HG03175 (cell line): ENCODE measurements around the gene TYRP1.
"Not testable (repeated sequence)": the region's sequence is repeated elsewhere in the genome, so short reads cannot be mapped to it uniquely, and the experiment has no call there.

Experiments used
- ATAC-seq: cut with Tn5 transposase; IDR thresholded peaks from one replicate; pipeline ENCODE4 v1.9.1; 2021; ENCODE audit warnings: mild to moderate bottlenecking, moderate library complexity; ENCODE audit not compliant: unreplicated experiment

Gene TYRP1, protein sequence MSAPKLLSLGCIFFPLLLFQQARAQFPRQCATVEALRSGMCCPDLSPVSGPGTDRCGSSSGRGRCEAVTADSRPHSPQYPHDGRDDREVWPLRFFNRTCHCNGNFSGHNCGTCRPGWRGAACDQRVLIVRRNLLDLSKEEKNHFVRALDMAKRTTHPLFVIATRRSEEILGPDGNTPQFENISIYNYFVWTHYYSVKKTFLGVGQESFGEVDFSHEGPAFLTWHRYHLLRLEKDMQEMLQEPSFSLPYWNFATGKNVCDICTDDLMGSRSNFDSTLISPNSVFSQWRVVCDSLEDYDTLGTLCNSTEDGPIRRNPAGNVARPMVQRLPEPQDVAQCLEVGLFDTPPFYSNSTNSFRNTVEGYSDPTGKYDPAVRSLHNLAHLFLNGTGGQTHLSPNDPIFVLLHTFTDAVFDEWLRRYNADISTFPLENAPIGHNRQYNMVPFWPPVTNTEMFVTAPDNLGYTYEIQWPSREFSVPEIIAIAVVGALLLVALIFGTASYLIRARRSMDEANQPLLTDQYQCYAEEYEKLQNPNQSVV

DNA sequence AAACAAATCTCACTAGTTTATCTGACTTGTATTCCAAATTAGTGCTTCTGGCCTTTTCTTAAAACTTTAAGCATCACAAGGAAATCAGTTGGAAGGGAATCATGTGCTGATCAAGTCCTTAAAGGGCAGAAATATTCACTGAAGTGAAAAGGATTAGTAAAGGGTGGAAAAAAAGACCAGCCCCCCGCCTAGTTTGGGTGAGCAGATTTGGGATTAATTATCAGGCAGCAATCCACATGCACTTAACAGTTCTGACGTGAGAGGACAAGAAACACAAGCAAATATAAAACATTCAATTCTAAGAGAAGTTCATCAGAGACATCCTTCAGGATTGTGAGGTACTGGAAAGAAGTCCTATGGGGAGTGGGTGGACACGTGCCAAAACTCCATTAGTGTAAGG is at the start of gene TYRP1:
Gene TYRP1 (plus strand): TSS at position 245 of the 400 bp plus-strand sequence. CDS start 612 bp downstream, outside the sequence.
- no peak for ATAC-seq

DNA sequence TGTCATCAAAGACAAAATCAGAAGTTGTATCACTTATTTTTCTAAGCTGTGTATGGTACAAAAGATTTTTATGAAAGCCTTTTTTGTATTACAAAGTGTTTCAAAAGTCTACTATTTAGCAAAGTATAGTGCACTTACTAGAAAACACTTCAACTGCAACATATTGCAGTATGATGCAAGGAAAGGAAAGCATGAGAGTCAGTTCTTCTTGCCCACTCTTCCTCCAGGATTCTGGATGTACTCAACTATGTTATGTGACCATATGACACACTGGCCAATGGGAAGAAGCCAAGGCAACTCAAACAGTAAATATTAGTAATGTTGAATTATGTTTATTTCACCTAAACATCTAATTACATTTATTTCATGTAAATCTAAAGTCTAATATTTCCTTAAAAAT is 49.5 kb upstream of the TYRP1 start:
- ATAC-seq: no peak

DNA sequence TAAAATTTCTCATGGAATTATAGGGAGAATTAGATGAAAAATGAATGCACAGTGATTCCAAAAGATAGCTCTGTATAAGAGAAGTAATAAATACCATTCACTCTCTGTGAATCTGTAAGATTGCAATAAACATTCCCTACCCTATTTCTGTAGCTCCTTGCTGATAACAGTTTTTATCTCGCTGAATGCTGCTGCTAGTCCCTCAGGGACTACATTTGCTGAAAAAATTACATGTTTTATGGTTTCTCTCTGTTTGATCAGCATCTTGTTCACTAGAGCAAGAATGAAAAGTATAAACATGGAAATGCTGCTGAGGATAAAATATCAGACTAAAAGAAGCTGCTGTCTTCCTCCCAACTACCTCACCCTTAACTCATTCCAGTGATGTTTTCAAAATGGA is 44.3 kb upstream of the TYRP1 start:
- no peak for ATAC-seq

DNA sequence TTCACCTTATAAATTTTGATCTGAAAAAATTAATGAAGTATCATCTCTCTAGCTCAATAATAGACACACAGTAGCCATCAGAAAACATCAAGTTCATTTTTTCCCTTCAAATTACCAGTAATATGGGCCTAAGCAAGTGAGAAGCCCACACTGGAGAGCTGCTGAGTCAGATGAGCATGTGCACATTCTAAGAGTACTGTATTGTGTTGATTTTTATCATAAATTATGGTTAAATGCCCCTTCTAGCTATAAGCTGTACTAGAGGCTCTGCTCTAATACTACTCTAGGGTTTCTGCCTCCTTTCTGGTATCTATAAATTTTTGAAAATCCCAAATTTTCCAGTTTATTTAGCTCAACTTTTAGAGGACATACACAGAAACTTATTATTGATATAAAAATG is 42.1 kb upstream of the TYRP1 start:
- no peak for ATAC-seq

DNA sequence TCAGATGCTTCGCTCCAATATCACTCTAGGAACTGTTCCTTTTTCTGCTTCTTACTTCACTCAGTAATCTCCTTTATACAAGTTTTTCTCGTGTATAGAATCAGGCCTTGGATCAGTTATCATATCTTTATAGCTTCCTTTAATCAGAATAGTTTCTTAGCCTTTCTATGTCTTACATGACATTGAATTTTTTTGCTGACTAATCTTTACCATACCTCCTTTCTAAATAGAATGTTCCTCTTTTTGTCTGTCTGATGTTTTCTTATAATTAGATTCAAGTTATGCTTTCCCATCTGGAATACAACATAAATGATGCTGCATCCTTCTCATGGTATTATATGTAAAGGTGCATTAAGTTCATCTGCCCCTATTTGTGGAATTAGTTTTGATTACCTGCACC is 40.2 kb upstream of the TYRP1 start:
- no peak for ATAC-seq

DNA sequence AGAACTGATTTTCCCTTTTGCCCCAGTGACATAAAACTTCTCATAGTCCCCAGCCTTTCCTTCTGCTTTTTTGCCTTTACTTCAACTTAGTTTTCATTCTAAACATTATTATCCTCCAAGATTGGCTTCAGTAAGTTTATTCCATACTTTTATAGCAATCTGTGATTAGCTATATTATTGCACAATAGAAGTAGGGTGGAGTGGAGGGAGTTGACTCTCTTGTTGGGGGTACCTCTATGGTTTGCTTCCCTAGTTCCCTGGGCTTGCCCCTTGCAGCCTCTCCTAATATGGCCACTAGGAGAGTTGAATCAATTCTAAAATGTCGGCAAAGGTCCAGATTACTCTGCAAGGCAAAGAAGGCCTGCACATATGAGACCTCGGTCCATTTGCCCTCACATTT is 36.4 kb upstream of the TYRP1 start:
- no peak for ATAC-seq

DNA sequence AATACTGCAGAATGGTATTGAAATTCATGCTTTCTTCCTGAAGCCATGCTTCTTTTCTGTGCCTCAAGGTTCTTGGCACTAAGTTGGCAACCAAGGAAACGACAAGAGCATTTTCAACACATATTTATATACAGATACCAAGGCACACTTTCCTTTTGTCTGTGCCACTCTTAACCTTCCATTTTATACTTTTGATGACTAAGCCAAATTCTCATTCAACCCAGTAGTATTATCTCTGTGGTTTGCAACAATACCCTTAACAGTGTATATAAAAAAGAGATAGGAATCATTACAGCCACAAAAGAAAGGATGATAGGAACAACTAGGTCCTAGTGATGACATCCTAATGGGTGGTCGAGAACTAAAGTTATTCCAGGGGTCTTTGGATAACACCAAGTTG is 36.0 kb upstream of the TYRP1 start:
- no peak for ATAC-seq

DNA sequence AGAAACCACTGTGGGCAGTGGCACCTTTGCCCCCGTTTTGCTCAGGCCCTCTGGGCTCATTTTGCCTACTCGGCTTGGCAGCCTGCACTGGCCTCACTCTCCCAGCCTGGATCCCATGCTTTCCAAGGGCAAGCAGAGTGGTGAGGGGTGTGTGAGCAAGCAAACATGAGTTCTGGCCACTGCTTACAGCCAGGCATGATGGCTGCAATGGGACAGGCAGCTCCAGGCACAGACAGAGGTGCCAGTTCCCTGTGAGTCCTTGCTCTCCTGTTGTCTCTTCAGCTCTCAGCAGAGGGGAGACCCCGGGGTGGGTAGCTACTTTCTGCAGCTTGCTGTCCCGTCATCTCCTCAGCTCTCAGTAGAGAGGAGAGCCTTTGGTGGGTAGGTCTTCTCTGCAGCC is 35.2 kb upstream of the TYRP1 start:
- no peak for ATAC-seq

DNA sequence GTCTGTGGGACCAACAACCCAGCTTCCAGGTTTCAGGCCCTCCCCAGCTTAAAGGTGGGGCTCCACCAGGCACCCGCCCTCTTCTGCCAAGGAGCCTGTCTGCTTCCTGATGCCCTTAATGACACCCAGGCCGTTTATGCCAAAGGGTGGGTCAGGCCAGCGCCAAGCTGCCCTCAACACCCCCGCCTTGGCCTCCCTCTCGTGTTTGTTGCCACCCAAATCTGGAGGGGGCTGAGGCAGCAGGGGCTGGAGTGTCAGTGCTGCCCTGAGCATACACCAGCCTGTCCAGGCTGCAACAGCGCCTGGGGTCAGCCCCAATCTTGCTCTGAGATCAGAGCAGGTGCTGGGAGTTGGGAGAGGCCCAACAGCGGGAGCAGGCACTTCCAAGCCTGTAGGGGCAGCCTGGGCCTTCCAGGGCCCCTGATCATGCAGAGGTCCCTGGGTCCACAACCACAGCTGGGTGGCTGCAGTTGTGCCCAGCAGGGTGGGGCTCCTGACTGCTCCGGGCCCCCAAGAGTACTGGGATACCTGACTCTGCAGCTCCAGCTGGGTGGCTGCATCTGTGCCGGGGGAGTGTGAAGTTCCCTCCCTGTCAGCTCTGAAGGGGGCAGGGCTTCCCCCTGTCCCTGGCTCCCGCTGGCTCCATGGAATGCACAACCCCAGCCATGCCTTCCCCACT is 34.5 kb upstream of the TYRP1 start:
- no peak for ATAC-seq

DNA sequence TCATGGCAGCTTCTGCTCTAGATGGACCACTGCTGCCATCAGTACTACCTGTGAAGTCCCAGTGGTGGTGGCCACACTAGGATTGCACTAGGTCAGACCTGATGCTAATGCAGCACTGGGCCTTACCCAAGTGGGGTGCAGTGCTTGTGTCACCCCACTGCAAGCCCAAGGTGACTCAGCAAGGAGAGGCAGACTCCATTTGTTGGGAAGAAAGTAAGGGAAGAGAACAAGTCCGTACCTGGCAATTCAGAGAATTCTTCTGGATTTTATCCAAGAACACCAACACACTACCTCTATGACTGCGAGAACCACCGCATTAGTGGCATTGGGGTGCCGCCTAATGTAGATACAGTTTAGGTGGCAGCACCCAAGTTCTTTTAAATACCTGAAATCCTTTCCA is 34.0 kb upstream of the TYRP1 start:
- ATAC-seq: no peak

DNA sequence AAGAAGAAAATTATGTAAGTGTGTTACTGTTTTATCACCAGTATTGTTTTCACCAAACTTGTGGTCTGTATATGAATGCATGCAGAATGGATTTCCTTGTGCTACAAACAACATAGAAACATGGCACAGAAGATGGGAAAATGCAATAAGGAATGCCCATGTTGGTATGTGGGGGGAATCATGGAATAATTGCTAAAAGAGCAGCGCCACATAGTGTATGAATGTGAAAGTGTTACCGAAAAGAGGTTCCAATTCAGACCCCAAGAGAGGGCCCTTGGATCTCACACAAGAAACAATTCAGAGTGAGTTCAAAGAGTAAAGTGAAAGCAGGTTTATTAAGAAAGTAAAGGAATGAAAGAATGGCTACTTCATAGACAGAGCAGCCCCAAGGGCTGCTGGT is 26.4 kb upstream of the TYRP1 start:
- ATAC-seq: no peak

DNA sequence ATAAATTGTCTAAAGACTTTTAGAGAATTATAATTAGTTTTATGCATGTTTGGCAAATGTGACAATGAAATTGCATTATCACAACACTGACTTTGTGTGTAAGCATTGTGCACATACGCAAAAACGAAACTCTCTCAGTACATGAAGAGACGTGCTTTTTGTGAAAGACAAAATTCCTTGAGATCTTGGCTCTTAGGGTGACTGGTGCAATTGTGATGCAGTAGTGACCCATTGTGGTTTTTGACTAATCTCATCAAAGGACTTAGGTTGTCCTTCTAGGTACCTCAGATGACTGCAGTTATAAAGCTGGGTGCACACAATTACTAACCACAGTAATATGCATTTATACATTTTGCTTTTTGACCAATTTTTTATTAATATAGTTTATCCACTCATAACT is 25.3 kb upstream of the TYRP1 start:
- ATAC-seq: no peak

DNA sequence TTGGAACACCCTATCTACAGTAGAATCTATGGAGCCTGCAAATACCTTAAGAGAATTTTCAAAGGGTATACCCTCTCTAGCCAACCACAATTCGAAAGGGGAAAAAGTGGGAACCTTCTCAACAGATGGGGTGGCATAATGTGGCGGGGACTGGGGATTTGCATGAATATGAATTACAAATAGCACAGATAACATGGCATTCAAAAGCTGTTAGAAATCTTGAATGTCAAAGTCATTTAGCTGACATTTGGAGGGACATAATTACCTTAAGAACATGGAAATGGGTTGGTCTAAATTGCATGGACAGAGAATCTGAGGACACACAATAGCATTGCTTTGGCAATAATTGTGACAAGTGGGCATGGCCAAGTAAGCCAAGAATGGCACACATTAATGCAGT is 23.2 kb upstream of the TYRP1 start:
- no peak for ATAC-seq

DNA sequence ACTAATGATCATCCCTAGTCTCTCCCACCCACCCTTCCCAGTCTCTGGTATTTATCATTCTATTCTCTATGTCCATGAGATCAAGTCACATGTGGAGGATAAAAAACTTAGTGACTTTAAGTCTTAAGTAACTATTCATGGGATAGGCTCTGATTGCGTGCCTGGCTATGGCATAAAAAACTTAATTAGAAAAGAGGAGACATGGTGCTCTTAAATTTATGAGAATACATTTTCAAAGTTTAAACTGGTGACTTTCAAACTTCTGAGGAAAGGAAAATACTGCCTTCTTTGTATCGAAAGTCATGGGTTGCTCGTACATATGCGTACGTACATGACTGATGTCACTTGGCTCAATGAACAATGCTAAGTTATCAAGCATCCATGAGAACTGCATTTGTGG is 18.2 kb upstream of the TYRP1 start:
- ATAC-seq: no peak

DNA sequence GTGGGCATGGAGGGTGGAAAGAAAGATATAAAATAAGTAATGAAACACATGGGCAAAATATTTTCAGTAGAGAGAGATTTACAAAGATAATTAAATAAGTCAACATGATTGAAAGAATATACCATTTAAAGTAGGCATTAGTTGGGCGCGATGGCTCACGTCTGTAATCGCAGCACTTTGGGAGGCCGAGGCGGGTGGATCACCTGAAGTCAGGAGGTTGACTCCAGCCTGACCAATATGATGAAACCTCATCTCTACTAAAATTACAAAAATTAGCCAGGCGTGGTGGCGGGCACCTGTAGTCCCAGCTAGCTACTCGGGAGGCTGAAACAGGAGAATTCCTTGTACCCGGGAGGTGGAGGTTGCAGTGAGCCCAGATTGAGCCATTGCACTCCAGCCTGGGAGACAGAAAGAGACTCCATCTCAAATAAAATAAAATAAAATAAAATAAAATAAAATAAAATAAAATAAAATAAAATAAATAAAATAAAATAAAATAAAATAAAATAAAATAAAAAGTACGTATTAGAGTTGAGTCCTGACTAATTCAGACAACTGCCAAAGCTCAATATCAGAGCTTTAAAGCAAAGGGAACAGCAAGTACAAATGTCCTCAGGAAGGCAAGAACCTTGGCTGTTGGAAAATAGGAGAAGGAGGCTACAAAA is 15.6 kb upstream of the TYRP1 start:
- ATAC-seq: not testable (repeated sequence)

DNA sequence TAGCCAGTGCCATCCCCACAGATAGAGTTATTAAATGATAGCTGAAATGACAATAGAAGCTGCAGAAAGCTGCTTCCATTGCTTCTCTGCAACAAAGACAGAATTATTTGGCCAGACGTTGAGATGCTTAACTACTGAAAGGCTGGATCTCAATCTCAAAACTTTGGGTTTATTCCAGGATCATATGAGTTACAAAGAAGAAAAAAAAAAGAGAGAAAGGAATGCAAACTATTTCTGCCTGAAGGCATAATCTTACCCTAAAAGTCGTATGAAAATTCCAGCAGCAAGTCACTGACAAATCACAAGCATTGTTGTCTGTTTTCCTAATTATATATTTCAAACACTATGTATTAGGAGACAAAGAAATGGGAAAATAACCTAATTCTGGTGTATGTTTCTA is 12.8 kb upstream of the TYRP1 start:
- no peak for ATAC-seq

DNA sequence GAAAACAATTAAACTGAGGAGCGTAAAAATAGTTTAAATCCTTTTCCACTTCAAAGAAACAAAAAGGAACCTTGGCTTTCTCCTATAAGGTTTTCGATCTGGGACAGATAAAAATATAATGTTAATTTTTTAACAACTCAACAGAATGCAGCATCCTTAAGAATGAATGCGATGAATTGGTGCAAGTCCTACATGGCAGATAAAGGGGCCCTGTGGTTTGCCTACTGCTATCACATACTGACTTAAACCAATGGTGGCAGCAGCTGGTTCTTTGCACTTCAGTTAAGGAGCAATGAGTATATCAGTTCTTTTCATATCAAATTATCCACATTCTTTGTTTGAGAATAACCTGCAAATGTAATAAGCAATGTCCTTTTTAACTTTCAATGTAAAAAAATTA is 12.4 kb upstream of the TYRP1 start:
- no peak for ATAC-seq

DNA sequence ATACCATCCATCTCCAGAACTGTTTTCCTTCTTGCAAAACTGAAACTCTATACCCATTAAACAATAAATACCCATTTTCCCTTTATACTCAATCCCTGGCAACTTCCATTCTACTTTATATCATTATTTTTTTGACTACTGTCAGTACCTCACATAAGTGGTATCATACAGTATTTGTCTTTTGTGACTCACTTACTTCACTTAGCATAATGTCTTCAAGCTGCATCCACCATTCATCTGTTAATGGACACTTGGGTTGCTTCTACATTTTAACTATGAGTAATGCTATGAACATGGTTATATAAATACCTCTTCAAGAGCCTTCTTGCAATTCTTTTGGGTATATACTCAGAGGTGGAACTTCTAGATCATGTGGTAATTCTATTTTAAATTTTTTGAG is 11.6 kb upstream of the TYRP1 start:
- no peak for ATAC-seq

DNA sequence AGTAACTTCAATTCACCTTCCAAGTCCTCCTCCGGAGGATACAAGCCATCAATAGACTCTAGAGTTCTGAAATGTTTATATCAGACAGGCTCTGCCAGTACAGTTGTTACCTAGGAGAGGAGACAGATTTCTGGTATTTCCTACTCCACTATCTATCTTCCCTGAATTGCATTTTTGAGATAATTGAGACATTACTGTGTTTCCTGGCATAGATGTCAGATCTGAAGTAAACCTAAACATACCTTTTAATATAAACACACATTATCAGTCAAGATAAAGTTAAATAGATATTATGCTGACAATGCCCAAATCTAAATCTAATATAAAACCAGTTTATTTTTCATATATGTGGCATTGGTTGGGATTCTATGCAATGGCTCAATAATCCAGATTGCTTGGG is 8.2 kb upstream of the TYRP1 start:
- ATAC-seq: no peak

DNA sequence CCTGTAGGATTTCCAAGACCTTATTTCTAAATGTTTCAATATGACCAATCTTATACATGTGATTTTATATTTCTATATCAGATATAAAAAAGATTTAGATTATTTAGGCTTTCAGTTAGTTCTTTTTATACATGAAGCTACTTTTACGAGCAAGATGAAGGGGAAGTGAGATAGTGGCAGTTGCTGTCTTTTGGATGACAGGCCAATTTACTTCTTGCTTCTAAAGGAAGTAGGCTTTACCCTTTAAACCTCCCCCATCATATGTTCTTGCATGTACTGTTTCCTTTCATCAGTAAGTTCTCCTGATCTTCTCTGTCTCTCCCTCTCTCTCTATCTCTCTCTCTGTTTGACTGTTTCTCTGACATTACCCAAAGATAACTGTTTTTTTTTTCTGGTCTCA is 4.0 kb upstream of the TYRP1 start:
- no peak for ATAC-seq

DNA sequence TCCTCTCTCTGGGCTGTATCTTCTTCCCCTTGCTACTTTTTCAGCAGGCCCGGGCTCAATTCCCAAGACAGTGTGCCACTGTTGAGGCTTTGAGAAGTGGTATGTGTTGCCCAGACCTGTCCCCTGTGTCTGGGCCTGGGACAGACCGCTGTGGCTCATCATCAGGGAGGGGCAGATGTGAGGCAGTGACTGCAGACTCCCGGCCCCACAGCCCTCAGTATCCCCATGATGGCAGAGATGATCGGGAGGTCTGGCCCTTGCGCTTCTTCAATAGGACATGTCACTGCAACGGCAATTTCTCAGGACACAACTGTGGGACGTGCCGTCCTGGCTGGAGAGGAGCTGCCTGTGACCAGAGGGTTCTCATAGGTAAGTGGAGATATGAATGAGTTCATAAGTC is 828 bp downstream of the TYRP1 start:
- ATAC-seq: no peak

DNA sequence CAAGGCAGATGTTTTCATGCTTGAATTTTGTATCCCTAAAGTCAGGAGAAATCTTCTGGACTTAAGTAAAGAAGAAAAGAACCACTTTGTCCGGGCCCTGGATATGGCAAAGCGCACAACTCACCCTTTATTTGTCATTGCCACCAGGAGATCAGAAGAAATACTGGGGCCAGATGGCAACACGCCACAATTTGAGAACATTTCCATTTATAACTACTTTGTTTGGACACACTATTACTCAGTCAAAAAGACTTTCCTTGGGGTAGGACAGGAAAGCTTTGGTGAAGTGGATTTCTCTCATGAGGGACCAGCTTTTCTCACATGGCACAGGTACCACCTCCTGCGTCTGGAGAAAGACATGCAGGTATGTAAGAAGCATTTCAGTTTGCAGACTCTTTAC is 2.3 kb downstream of the TYRP1 start:
- ATAC-seq: no peak
